22Rv1 (cell line): ENCODE results near the gene EHD4.

Source experiments
- H3K27ac ChIP-seq: fragments of 450-650 bp; 2 replicates; pipeline ENCODE4 v1.5.1; 2017
- ZFX ChIP-seq: fragments of 450-650 bp; IDR thresholded peaks from 2 replicates; pipeline ENCODE4 v1.6.1; 2017; ENCODE audit warnings: antibody characterized with exemption, borderline replicate concordance
- TF ChIP-seq, protein P1 (sequence below): fragments of 450-650 bp; IDR thresholded peaks from 2 replicates; pipeline ENCODE4 v1.5.1; 2017; ENCODE audit warnings: mild to moderate bottlenecking

Gene EHD4

DNA sequence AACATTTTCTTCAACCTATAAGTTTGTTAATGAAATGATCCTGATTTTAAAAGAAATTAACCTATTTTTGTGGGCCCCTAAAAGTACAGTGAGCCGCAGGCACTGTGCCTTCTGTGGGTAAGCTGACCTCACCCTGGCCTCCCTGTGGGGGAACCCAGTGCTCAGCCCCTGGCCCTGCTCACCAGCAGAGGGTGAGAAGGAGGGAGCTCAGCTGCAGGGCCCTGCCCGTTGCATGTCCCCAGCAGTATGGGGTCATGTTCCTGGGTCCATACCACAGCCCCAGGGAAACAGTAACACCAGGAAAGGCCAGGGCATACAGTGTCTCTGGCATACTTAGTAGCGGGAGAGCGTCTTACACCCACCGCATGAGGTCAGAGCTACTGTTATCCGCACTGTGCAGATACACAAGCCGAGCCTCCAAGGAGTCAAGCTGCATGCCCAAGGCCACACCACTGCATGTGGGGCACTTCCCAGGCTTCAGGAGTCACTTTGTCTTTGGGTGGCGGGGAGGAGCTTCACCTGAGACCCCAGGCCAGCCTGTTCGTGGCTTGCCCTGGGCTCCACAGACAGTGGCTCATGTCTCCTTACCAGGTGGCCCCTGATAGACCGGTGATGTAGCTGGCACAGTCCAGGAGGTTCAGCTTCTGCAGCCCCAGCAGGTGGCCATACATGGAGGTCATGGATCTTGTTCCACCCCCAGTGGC, 22.6 kb upstream of the EHD4 start:
- TF ChIP-seq ZFX = no peak
- TF ChIP-seq, protein P1, sequence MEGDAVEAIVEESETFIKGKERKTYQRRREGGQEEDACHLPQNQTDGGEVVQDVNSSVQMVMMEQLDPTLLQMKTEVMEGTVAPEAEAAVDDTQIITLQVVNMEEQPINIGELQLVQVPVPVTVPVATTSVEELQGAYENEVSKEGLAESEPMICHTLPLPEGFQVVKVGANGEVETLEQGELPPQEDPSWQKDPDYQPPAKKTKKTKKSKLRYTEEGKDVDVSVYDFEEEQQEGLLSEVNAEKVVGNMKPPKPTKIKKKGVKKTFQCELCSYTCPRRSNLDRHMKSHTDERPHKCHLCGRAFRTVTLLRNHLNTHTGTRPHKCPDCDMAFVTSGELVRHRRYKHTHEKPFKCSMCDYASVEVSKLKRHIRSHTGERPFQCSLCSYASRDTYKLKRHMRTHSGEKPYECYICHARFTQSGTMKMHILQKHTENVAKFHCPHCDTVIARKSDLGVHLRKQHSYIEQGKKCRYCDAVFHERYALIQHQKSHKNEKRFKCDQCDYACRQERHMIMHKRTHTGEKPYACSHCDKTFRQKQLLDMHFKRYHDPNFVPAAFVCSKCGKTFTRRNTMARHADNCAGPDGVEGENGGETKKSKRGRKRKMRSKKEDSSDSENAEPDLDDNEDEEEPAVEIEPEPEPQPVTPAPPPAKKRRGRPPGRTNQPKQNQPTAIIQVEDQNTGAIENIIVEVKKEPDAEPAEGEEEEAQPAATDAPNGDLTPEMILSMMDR = no peak
- H3K27ac ChIP-seq = no peak overlapping the region

DNA sequence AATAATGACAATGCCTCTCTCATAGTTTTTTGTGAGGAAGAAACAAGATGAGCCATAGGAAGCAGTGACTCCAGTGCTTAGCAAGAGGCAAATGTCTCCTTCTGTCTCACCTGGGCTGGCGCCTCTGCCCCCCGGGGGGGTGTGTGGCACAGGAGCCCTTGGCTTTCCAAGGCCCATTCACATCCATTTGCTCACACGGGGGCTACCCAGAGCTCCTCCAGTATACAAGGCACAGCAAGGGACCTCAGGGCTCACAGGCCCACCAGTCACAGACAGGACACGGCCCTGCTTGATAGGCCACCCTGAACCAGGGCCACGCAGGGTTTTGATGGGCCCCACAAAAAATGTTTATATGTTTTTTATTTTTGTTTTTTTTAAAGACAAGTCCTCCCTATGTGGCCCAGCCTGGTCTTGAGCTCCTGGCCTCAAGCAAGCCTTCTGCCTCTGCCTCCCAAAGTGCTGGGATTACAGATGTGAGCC, 21.9 kb upstream of the EHD4 start:
- no peak for TF ChIP-seq ZFX
- TF ChIP-seq, protein P1 = no peak

DNA sequence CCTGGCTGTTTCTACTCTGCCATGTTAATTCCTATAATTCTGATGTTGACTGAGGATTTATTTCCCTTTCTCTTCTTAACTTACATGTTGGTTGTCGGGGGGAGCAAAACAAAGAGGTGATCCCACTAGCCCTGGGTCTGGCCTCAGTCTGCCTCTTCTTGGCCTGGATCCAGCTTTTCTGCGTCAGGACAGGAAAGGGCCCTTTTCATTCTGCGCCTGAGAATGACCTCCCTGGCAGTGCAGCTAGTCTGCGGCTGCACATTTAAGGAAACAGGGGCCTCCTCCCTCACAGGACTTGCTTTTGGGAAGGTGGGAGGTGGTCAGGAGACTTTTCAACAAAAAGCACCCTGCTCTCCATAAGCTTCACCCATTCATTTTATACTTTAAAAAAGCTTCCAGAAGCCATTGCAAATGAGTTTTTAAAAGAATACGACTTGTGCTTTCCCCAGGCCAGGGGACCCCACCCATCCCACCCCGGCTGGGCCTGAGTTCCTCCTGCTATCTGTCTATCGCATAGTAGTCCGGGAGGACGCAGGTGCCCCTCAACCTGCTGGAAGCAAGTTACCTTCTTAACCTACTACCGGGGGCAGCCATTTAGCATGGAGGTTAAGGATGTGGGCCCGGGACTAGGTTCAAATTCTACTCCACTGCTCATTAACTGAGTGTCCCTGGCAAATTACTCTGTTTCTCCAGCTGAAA, 21.3 kb upstream of the EHD4 start:
- no peak overlapping the region for H3K27ac ChIP-seq
- no peak for TF ChIP-seq ZFX
- TF ChIP-seq, protein P1 = no peak

More for the DNA sequence above, 21.9 kb upstream of the EHD4 start:
- H3K27ac ChIP-seq = no peak overlapping the region

DNA sequence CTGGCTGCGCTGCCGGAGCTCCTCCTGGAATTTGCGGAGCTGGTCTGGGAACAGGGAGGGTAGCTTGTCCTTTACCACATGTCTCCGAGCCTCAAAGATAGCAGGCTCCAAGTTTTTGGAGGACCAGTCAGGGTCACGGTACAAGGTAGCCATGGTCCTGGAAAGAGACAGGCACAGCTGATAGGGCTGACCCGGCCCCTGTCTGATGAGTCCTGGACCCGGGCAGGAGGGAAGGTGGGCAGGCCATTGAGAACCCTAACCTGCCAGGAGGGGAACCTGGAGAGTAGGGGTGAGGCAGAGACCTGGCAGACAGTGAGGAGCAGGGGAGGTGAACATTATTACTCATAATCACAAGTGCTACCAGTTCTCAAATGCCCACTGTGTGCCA, 20.4 kb upstream of the EHD4 start:
- TF ChIP-seq ZFX = no peak
- TF ChIP-seq, protein P1 = no peak
- no peak overlapping the region for H3K27ac ChIP-seq

DNA sequence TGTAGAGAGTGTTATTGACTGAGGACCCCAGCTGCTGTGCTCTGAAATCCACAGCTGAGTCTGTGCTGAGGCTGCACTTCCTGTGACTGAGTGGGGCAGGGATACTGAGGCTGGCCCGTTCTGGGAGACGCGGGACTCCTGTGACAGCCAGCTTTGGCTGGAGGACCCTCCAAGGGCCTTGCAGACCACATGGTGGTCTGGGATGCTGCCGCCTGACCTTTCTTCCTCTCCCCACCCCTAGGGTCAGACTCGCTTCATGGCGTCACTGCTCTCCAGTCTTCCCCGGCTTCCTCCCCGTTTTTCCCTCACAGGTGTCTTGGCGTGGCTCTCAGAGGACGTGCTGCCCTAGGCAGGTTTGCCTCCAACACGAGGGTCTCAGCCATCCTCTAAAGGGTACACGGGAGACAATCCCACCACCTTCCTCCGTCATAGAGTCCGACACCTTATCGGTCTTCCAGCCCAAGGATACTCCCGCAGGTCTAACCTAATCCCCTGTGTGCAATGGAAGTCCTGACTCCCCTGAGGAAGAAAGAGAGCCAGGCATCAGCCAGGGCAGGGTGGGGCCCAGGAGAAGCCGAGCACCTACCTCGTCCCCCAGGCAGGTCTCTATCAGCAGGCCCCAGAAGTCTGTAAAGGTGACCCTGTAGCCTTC, 19.9 kb upstream of the EHD4 start:
- TF ChIP-seq, protein P1 = no peak
- no peak for TF ChIP-seq ZFX
- H3K27ac ChIP-seq = no peak overlapping the region

DNA sequence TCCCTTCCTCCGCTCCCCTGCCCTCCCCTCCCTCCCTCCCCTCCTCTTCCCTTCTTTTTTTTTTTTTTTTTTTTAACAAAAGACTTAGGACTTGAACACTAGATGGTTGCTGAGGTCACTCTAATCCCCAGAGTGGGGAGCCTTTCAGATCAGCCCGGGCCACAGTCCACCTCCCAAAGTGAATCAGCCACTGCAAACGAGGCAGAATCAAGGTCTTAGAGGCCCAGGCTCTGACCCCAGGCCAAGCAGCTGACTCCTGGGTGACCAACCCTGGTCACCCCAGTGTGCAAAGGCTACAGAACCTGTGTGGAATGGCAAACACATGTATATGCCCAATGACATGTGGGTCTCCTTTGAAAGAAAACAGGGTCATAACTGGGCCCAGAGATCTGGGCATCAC, 18.3 kb upstream of the EHD4 start:
- TF ChIP-seq ZFX = no peak
- TF ChIP-seq, protein P1 = no peak
- H3K27ac ChIP-seq = no peak overlapping the region

DNA sequence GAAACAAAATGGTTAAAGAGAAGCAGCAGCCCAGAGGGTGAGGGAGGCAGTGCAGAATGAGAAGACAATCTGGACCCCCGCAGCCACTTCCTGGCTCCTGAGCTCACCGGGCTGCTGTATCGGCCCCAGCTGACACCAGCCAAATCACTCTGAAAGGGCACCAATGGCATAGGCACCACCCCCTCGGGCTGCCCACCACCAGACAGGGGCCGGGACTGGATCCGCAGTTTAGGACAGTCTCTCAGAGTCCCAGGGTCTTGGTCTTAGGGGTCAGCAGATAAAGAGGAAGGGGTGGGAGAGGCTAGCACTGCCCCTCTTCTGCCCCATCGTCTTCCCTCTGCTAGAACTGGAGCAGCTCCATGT, 17.9 kb upstream of the EHD4 start:
- TF ChIP-seq, protein P1 = no peak
- no peak for TF ChIP-seq ZFX
- H3K27ac ChIP-seq = no peak overlapping the region
